ENCODE data around the gene MSRB3.
A peak's percentile ranks its signal among the peaks of the same experiment; 100 is the strongest.
"Not testable (repeated sequence)": the region's sequence is repeated elsewhere in the genome, so short reads cannot be mapped to it uniquely, and the experiment has no call there.

MSRB3 gene

GRCh38 chr12:65279369-65280112 lies 1.1 kb downstream of the MSRB3 start:
- Histone ChIP-seq H3K36me3 (replicated peaks in 1 of 2; ENCODE audit: control insufficient read depth in 2 of 2, insufficient read depth in 2 of 2, low read length in 2 of 2) (no peaks in the 10 kb centered on the region), H3K14ac (ENCODE audit: low read length) (no peak overlapping the region), H2BK5ac (ENCODE audit: low read length) (no peak overlapping the region), H3K4ac (ENCODE audit: low read length) (no peak overlapping the region), H2AK5ac (ENCODE audit: low read depth, low read length) (no peak overlapping the region), H3K23ac (ENCODE audit: low read depth, low read length, poor library complexity) (no peak overlapping the region), H3K18ac (ENCODE audit: low read length) (peak overlapping the region; percentile 97), H3K79me1 (ENCODE audit: low read depth, low read length) (no peaks in the 10 kb centered on the region), H3K27ac (replicated peaks; ENCODE audit: low read length) (peak overlapping the region; percentile 89), H4K8ac (ENCODE audit: low read depth, low read length) (no peak overlapping the region), H3K4me2 (ENCODE audit: insufficient read depth, low read length, poor library complexity, severe bottlenecking) (peak overlapping the region; percentile 89), H3K4me3 (ENCODE audit: low read length in 2 of 2) (peak overlapping the region; percentile 60 to 92), H2AFZ (ENCODE audit: low read length) (peak overlapping the region; percentile 99), H3K9me3 (replicated peaks in 1 of 2; ENCODE audit: control insufficient read depth in 2 of 2, insufficient read depth in 1 of 2, low read depth in 1 of 2, low read length in 2 of 2) (no peaks in the 10 kb centered on the region), H3K27me3 (ENCODE audit: control insufficient read depth in 3 of 3, insufficient read depth in 3 of 3, low read depth in 1 of 3, low read length in 3 of 3) (peaks cover 0 to 16% (median 2%) of the 10 kb centered on the region in 3 experiments), H2BK120ac (ENCODE audit: low read depth, low read length) (no peak overlapping the region), H2BK15ac (ENCODE audit: low read length) (peak overlapping the region; percentile 96), H3K9ac (ENCODE audit: low read depth, low read length, poor library complexity) (peak overlapping the region; percentile 92), H4K91ac (ENCODE audit: low read depth, low read length, poor library complexity) (no peak overlapping the region), H3K4me1 (ENCODE audit: control insufficient read depth in 2 of 2, insufficient read depth in 1 of 2, low read depth in 1 of 2, low read length in 2 of 2) (peaks cover 2 to 9% of the 10 kb centered on the region in 2 donors), H2BK12ac (ENCODE audit: low read length) (no peak overlapping the region)
- WGBS, 2 donors (ENCODE audit: extremely low coverage in 2 of 2, insufficient read length in 2 of 2, insufficient replicate concordance in 1 of 2): no CpG with 5 or more reads among the region's 23 CpGs
- DNase-seq (ENCODE audit: low spot score): no peak

GRCh38 chr12:65280306-65280705 lies 1.8 kb downstream of the MSRB3 start:
- H2AK5ac ChIP-seq (ENCODE audit: low read depth, low read length): no peak overlapping the region
- no CpG with 5 or more reads among the region's 3 CpGs for WGBS, 2 donors (ENCODE audit: extremely low coverage in 2 of 2, insufficient read length in 2 of 2, insufficient replicate concordance in 1 of 2)
- no peak overlapping the region for H2BK120ac ChIP-seq (ENCODE audit: low read depth, low read length)
- no peak overlapping the region for H3K18ac ChIP-seq (ENCODE audit: low read length)
- H2BK15ac ChIP-seq (ENCODE audit: low read length): no peak overlapping the region
- no peak overlapping the region for H3K14ac ChIP-seq (ENCODE audit: low read length)
- peaks cover 2 to 9% of the 10 kb centered on the region in 2 donors for H3K4me1 ChIP-seq (ENCODE audit: control insufficient read depth in 2 of 2, insufficient read depth in 1 of 2, low read depth in 1 of 2, low read length in 2 of 2)
- no peaks in the 10 kb centered on the region for H3K9me3 ChIP-seq (replicated peaks in 1 of 2; ENCODE audit: control insufficient read depth in 2 of 2, insufficient read depth in 1 of 2, low read depth in 1 of 2, low read length in 2 of 2)
- H2AFZ ChIP-seq (ENCODE audit: low read length): no peak overlapping the region
- H3K23ac ChIP-seq (ENCODE audit: low read depth, low read length, poor library complexity): no peak overlapping the region
- H2BK12ac ChIP-seq (ENCODE audit: low read length): no peak overlapping the region
- no peaks in the 10 kb centered on the region for H3K79me1 ChIP-seq (ENCODE audit: low read depth, low read length)
- no peak overlapping the region for H3K9ac ChIP-seq (ENCODE audit: low read depth, low read length, poor library complexity)
- no peak overlapping the region for H4K91ac ChIP-seq (ENCODE audit: low read depth, low read length, poor library complexity)
- H4K8ac ChIP-seq (ENCODE audit: low read depth, low read length): no peak overlapping the region
- no peak overlapping the region for H3K4me2 ChIP-seq (ENCODE audit: insufficient read depth, low read length, poor library complexity, severe bottlenecking)
- H3K4ac ChIP-seq (ENCODE audit: low read length): no peak overlapping the region
- no peak overlapping the region for H3K4me3 ChIP-seq (ENCODE audit: low read length in 2 of 2)
- peaks cover 0 to 16% (median 2%) of the 10 kb centered on the region in 3 experiments for H3K27me3 ChIP-seq (ENCODE audit: control insufficient read depth in 3 of 3, insufficient read depth in 3 of 3, low read depth in 1 of 3, low read length in 3 of 3)
- no peak for DNase-seq (ENCODE audit: low spot score)
- no peaks in the 10 kb centered on the region for H3K36me3 ChIP-seq (replicated peaks in 1 of 2; ENCODE audit: control insufficient read depth in 2 of 2, insufficient read depth in 2 of 2, low read length in 2 of 2)
- no peak overlapping the region for H2BK5ac ChIP-seq (ENCODE audit: low read length)
- no peak overlapping the region for H3K27ac ChIP-seq (replicated peaks; ENCODE audit: low read length)

GRCh38 chr12:65282840-65283239 lies 4.4 kb downstream of the MSRB3 start:
- Histone ChIP-seq H4K91ac (ENCODE audit: low read depth, low read length, poor library complexity) (no peak overlapping the region), H3K79me1 (ENCODE audit: low read depth, low read length) (no peaks in the 10 kb centered on the region), H3K9me3 (replicated peaks in 1 of 2; ENCODE audit: control insufficient read depth in 2 of 2, insufficient read depth in 1 of 2, low read depth in 1 of 2, low read length in 2 of 2) (no peaks in the 10 kb centered on the region), H3K4me1 (ENCODE audit: control insufficient read depth in 2 of 2, insufficient read depth in 1 of 2, low read depth in 1 of 2, low read length in 2 of 2) (peaks cover 2 to 7% of the 10 kb centered on the region in 2 donors), H3K4me2 (ENCODE audit: insufficient read depth, low read length, poor library complexity, severe bottlenecking) (no peak overlapping the region), H2BK12ac (ENCODE audit: low read length) (no peak overlapping the region), H3K36me3 (replicated peaks in 1 of 2; ENCODE audit: control insufficient read depth in 2 of 2, insufficient read depth in 2 of 2, low read length in 2 of 2) (no peaks in the 10 kb centered on the region), H2AK5ac (ENCODE audit: low read depth, low read length) (no peak overlapping the region), H2AFZ (ENCODE audit: low read length) (no peak overlapping the region), H2BK15ac (ENCODE audit: low read length) (no peak overlapping the region), H4K8ac (ENCODE audit: low read depth, low read length) (no peak overlapping the region), H3K23ac (ENCODE audit: low read depth, low read length, poor library complexity) (no peak overlapping the region), H3K27ac (replicated peaks; ENCODE audit: low read length) (no peak overlapping the region), H3K14ac (ENCODE audit: low read length) (no peak overlapping the region), H3K27me3 (ENCODE audit: control insufficient read depth in 3 of 3, insufficient read depth in 3 of 3, low read depth in 1 of 3, low read length in 3 of 3) (peaks cover 0 to 3% (median 2%) of the 10 kb centered on the region in 3 experiments), H3K9ac (ENCODE audit: low read depth, low read length, poor library complexity) (no peak overlapping the region), H2BK5ac (ENCODE audit: low read length) (no peak overlapping the region), H3K4ac (ENCODE audit: low read length) (no peak overlapping the region), H3K4me3 (ENCODE audit: low read length in 2 of 2) (no peak overlapping the region), H2BK120ac (ENCODE audit: low read depth, low read length) (no peak overlapping the region), H3K18ac (ENCODE audit: low read length) (no peak overlapping the region)
- no CpG with 5 or more reads among the region's 1 CpG for WGBS, 2 donors (ENCODE audit: extremely low coverage in 2 of 2, insufficient read length in 2 of 2, insufficient replicate concordance in 1 of 2)
- no peak for DNase-seq (ENCODE audit: low spot score)

GRCh38 chr12:65285532-65285931 lies 7.0 kb downstream of the MSRB3 start:
- not testable (repeated sequence) for H2BK5ac ChIP-seq (ENCODE audit: low read length); H2BK120ac ChIP-seq (ENCODE audit: low read depth, low read length); H3K9me3 ChIP-seq (replicated peaks in 1 of 2; ENCODE audit: control insufficient read depth in 2 of 2, insufficient read depth in 1 of 2, low read depth in 1 of 2, low read length in 2 of 2); H3K4ac ChIP-seq (ENCODE audit: low read length); H4K91ac ChIP-seq (ENCODE audit: low read depth, low read length, poor library complexity); H4K8ac ChIP-seq (ENCODE audit: low read depth, low read length); H3K27ac ChIP-seq (replicated peaks; ENCODE audit: low read length); H3K4me1 ChIP-seq (ENCODE audit: control insufficient read depth in 2 of 2, insufficient read depth in 1 of 2, low read depth in 1 of 2, low read length in 2 of 2); H3K36me3 ChIP-seq (replicated peaks in 1 of 2; ENCODE audit: control insufficient read depth in 2 of 2, insufficient read depth in 2 of 2, low read length in 2 of 2); H3K27me3 ChIP-seq (ENCODE audit: control insufficient read depth in 3 of 3, insufficient read depth in 3 of 3, low read depth in 1 of 3, low read length in 3 of 3); DNase-seq (ENCODE audit: low spot score); H2AFZ ChIP-seq (ENCODE audit: low read length); H3K79me1 ChIP-seq (ENCODE audit: low read depth, low read length); H2AK5ac ChIP-seq (ENCODE audit: low read depth, low read length); H2BK15ac ChIP-seq (ENCODE audit: low read length); H3K18ac ChIP-seq (ENCODE audit: low read length); H3K14ac ChIP-seq (ENCODE audit: low read length); H3K4me3 ChIP-seq (ENCODE audit: low read length in 2 of 2); H3K23ac ChIP-seq (ENCODE audit: low read depth, low read length, poor library complexity); H3K4me2 ChIP-seq (ENCODE audit: insufficient read depth, low read length, poor library complexity, severe bottlenecking); H3K9ac ChIP-seq (ENCODE audit: low read depth, low read length, poor library complexity); H2BK12ac ChIP-seq (ENCODE audit: low read length)
- no CpG with 5 or more reads among the region's 7 CpGs for WGBS, 2 donors (ENCODE audit: extremely low coverage in 2 of 2, insufficient read length in 2 of 2, insufficient replicate concordance in 1 of 2)

Measured in neuronal stem cell (in vitro differentiated cells).